ENCODE data around the gene TACR2. TPM values are rescaled to one million over a fixed set of nuclear protein-coding genes. Genes with fewer than 3 reads are reported as not detected.

The TACR2 gene
- total RNA-seq, 4 donors from 2014 or later = 0.36 to 0.49 TPM; not detected in 2

DNA sequence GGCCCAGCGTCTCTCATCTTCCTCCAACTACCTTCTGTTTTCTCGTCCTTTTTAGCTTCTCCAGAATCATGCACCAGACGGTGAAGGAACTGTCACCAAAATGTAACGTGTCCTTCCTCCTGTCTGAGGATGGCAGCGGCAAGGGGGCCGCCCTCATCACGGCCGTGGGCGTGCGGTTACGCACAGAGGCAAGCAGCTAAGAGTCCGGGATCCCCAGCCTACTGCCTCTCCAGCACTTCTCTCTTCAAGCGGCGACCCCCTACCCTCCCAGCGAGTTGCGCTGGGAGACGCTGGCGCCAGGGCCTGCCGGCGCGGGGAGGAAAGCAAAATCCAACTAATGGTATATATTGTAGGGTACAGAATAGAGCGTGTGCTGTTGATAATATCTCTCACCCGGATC, 15.8 kb downstream of the TACR2 start:
- no peaks in the 10 kb centered on the region for H3K4me1 ChIP-seq

DNA sequence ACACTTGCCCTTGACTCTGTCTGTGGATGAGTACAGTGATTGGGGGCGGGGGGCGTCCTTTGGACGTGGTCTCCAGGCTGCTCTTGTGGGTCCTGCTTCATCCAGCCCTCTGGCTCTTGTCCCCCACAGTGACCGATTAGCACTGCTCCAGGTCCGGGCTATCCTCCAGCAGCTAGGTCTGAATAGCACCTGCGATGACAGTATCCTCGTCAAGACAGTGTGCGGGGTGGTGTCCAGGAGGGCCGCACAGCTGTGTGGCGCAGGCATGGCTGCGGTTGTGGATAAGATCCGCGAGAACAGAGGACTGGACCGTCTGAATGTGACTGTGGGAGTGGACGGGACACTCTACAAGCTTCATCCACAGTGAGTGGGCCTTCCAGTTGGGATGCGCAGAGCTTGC, 18.3 kb downstream of the TACR2 start:
- no peak for TF ChIP-seq POLR2A (IDR thresholded peaks at IDR 0.05)
- TF ChIP-seq, protein P1, sequence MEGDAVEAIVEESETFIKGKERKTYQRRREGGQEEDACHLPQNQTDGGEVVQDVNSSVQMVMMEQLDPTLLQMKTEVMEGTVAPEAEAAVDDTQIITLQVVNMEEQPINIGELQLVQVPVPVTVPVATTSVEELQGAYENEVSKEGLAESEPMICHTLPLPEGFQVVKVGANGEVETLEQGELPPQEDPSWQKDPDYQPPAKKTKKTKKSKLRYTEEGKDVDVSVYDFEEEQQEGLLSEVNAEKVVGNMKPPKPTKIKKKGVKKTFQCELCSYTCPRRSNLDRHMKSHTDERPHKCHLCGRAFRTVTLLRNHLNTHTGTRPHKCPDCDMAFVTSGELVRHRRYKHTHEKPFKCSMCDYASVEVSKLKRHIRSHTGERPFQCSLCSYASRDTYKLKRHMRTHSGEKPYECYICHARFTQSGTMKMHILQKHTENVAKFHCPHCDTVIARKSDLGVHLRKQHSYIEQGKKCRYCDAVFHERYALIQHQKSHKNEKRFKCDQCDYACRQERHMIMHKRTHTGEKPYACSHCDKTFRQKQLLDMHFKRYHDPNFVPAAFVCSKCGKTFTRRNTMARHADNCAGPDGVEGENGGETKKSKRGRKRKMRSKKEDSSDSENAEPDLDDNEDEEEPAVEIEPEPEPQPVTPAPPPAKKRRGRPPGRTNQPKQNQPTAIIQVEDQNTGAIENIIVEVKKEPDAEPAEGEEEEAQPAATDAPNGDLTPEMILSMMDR (IDR thresholded peaks at IDR 0.05 in 4 of 5, conservative IDR thresholded peaks at IDR 0.05 in 1 of 5) = no peak
- no peaks in the 10 kb centered on the region for H3K27me3 ChIP-seq
- ATAC-seq = no peak
- no peak overlapping the region for H3K4me3 ChIP-seq
- in situ Hi-C loops (cut with MboI; ENCODE audit: low sequenced_read_pairs in 4 of 4) = loop anchor here in 1 of 4 donors (25.0 kb wide), 1 partner anchor 411 kb away; the partner anchor contains the start of gene KIFBP
- DNase-seq = no peak
- intact Hi-C loops (cut with DNase I; ENCODE audit: low total_unique reads) = no loop called here
- H3K27ac ChIP-seq = no peak overlapping the region
- H3K36me3 ChIP-seq = peaks cover 0 to 84% of the 10 kb centered on the region in 2 donors
- no peaks in the 10 kb centered on the region for H3K9me3 ChIP-seq
- no peaks in the 10 kb centered on the region for H3K4me1 ChIP-seq

More for the DNA sequence above, 15.8 kb downstream of the TACR2 start:
- Histone ChIP-seq H3K27ac (no peak overlapping the region), H3K27me3 (no peaks in the 10 kb centered on the region), H3K9me3 (no peaks in the 10 kb centered on the region), H3K36me3 (peaks cover 0 to 67% of the 10 kb centered on the region in 2 donors), H3K4me3 (no peak overlapping the region)
- ATAC-seq = no peak
- intact Hi-C loops (cut with DNase I; ENCODE audit: low total_unique reads) (no loop called here), in situ Hi-C loops (cut with MboI; ENCODE audit: low sequenced_read_pairs in 4 of 4) (loop anchor here in 1 of 4 donors (25.0 kb wide), 1 partner anchor 414 kb away; the partner anchor contains the start of gene KIFBP)
- TF ChIP-seq POLR2A (IDR thresholded peaks at IDR 0.05) = no peak
- TF ChIP-seq, protein P1 (IDR thresholded peaks at IDR 0.05 in 4 of 5, conservative IDR thresholded peaks at IDR 0.05 in 1 of 5) = no peak
- no peak for DNase-seq

DNA sequence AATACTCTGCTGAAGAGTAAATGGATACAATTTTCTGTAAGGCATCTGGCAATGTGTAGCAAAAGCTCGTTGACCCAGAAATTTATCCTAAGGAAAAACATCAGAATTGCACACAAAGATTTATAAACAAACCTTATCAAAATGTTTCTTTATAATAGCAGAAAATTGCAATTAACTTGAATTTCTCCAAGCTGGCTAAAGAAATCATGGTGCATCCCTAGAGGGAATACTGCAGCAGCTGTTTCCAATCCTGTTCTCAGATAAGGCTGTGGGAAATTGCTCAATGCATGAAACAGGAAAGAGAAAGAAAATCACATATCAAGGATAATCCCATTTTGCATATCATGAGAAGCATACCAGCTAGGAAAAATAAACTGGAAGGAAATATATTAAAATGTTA, 18.7 kb downstream of the TACR2 start:
- in situ Hi-C loops (cut with MboI; ENCODE audit: low sequenced_read_pairs in 4 of 4) = loop anchor here in 1 of 4 donors (25.0 kb wide), 1 partner anchor 411 kb away; the partner anchor contains the start of gene KIFBP
- TF ChIP-seq, protein P1 (IDR thresholded peaks at IDR 0.05 in 4 of 5, conservative IDR thresholded peaks at IDR 0.05 in 1 of 5) = no peak
- no peak for TF ChIP-seq POLR2A (IDR thresholded peaks at IDR 0.05)
- Histone ChIP-seq H3K9me3 (no peaks in the 10 kb centered on the region), H3K27me3 (no peaks in the 10 kb centered on the region), H3K4me3 (no peak overlapping the region), H3K4me1 (no peaks in the 10 kb centered on the region), H3K27ac (no peak overlapping the region), H3K36me3 (peaks cover 0 to 84% of the 10 kb centered on the region in 2 donors)
- intact Hi-C loops (cut with DNase I; ENCODE audit: low total_unique reads) = no loop called here
- DNase-seq (no peak), ATAC-seq (no peak)

DNA sequence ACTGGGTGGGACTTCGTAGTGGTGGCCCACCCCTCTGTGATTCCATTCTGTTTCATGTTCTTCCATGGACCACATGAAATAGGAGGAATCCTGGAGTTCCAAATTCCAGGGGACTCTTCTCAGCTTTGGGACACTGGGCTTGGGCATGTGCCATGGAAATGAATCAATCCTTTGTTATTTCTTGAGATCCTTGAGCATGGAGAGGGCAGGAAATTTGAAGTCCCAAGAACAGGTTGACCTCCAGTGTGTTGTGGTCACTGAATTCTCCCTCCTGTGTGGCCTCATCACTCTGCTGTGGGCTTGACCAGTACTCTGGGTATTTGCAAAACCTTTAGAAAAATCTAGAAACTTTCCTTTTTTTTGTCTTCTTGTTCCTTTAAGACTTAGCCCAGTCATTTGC, 22.7 kb downstream of the TACR2 start:
- in situ Hi-C loops (cut with MboI; ENCODE audit: low sequenced_read_pairs in 4 of 4) = loop anchor here in 3 of 4 donors (5.0 to 25.0 kb wide), 3 partner anchors 157 to 407 kb away; partner anchors contain the start of gene KIFBP (in 1 of the 3)
- TF ChIP-seq, protein P1 (IDR thresholded peaks at IDR 0.05 in 4 of 5, conservative IDR thresholded peaks at IDR 0.05 in 1 of 5) = no peak
- TF ChIP-seq POLR2A (IDR thresholded peaks at IDR 0.05) = no peak
- no peaks in the 10 kb centered on the region for H3K9me3 ChIP-seq
- H3K27me3 ChIP-seq = no peaks in the 10 kb centered on the region
- H3K27ac ChIP-seq = no peak overlapping the region
- peaks cover 2 to 77% of the 10 kb centered on the region in 2 donors for H3K36me3 ChIP-seq
- peaks cover 0 to 4% of the 10 kb centered on the region in 2 donors for H3K4me1 ChIP-seq
- H3K4me3 ChIP-seq = no peak overlapping the region
- ATAC-seq (no peak), DNase-seq (no peak)
- intact Hi-C loops (cut with DNase I; ENCODE audit: low total_unique reads) = no loop called here
